PC-3 (cell line): Measurements from ENCODE around the gene TMTC1. TPM values are rescaled to one million over a fixed set of nuclear protein-coding genes. Genes with fewer than 3 reads are reported as not detected.

Experiments used
- ATAC-seq: fragments of 200-7000 bp; cut with Tn5 transposase; 2 replicates; pipeline ENCODE4 v1.9.1; 2020; ENCODE audit warnings: mild to moderate bottlenecking, moderate library complexity
- BruUV-seq: library from RNA; stranded (reverse); fragments of 400-500 nt; replicated peaks from 2 replicates; lab custom pipeline; 2021; lab: Mats Ljungman, UMichigan
- CTCF ChIA-PET: fragments of 300-600 bp; sonication (Branson Sonifier 250); formaldehyde crosslinking; loops from one replicate; lab custom pipeline; 2022; ENCODE audit warnings: antibody characterized with exemption; lab: Charles Lee
- POLR2A ChIA-PET: fragments of 300-600 bp; sonication (Branson Sonifier 250); formaldehyde crosslinking; loops from one replicate; lab custom pipeline; 2022; ENCODE audit warnings: antibody characterized with exemption; ENCODE audit not compliant: unreplicated experiment; lab: Charles Lee
- DNase-seq: peaks from one replicate; pipeline ENCODE4 v3.0.0-alpha.2; 2015
- H2AFZ ChIP-seq: fragments of 300-600 bp; sonication (generic); 2 replicates; pipeline ENCODE4 v1.6.0; 2016; ENCODE audit warnings: antibody characterized with exemption, low read length
- H3F3A ChIP-seq: fragments of 300-600 bp; sonication (generic); one replicate; pipeline ENCODE4 v1.6.0; 2017; ENCODE audit warnings: antibody characterized with exemption, low read length, control low read depth, mild to moderate bottlenecking; ENCODE audit not compliant: unreplicated experiment
- H3K27ac ChIP-seq: fragments of 300-600 bp; sonication (generic); 2 replicates; pipeline ENCODE4 v1.5.1; 2016; ENCODE audit warnings: mild to moderate bottlenecking, low read length
- H3K27me3 ChIP-seq: fragments of 300-600 bp; sonication (generic); 2 replicates; pipeline ENCODE4 v1.6.1; 2016; ENCODE audit warnings: low read length, mixed read lengths
- H3K36me3 ChIP-seq: fragments of 300-600 bp; sonication (generic); 2 replicates; pipeline ENCODE4 v1.6.1; 2016; ENCODE audit warnings: low read depth, mixed run types, low read length, mixed read lengths
- H3K4me1 ChIP-seq: fragments of 300-600 bp; sonication (generic); 2 replicates; pipeline ENCODE4 v1.5.1; 2016; ENCODE audit warnings: low read length; ENCODE audit not compliant: insufficient read depth
- H3K4me2 ChIP-seq: fragments of 300-600 bp; sonication (generic); 2 replicates; pipeline ENCODE4 v1.6.0; 2016; ENCODE audit warnings: low read length
- H3K4me3 ChIP-seq: fragments of 300-600 bp; sonication (generic); 2 replicates; pipeline ENCODE4 v1.5.1; 2016; ENCODE audit warnings: mild to moderate bottlenecking, low read length, mixed read lengths
- H3K79me2 ChIP-seq: fragments of 300-600 bp; sonication (generic); 2 replicates; pipeline ENCODE4 v1.6.1; 2017; ENCODE audit warnings: low read length, mixed read lengths
- H3K9ac ChIP-seq: fragments of 300-600 bp; sonication (generic); 2 replicates; pipeline ENCODE4 v1.6.0; 2016; ENCODE audit warnings: mild to moderate bottlenecking, low read length
- H3K9me2 ChIP-seq: fragments of 300-600 bp; sonication (generic); replicated peaks from 2 replicates; pipeline ENCODE4 v1.6.1; 2016; ENCODE audit warnings: mixed run types, low read length, mixed read lengths
- H3K9me3 ChIP-seq: fragments of 300-600 bp; sonication (generic); 2 replicates; pipeline ENCODE4 v1.6.1; 2016; ENCODE audit warnings: low read length, mixed read lengths
- H4K20me1 ChIP-seq: fragments of 300-600 bp; sonication (generic); 2 replicates; pipeline ENCODE4 v1.6.1; 2016; ENCODE audit warnings: low read length, mixed read lengths
- EZH2 ChIP-seq: fragments of 300-600 bp; sonication (generic); IDR thresholded peaks from one replicate; pipeline ENCODE4 v1.6.1; 2017; ENCODE audit warnings: antibody characterized with exemption, mild to moderate bottlenecking, low read length; ENCODE audit not compliant: unreplicated experiment
- EZH2phosphoT487 ChIP-seq: fragments of 300-600 bp; sonication (generic); IDR thresholded peaks from 2 replicates; pipeline ENCODE4 v1.6.1; 2018; ENCODE audit warnings: mild to moderate bottlenecking, antibody characterized with exemption, low read length, borderline replicate concordance
- intact Hi-C: fragments of 100-400 bp; cut with micrococcal nuclease; formaldehyde crosslinking; loops from 2 replicates; pipeline ENCODE4 v1.9.0; 2023
- total RNA-seq: library from RNA; depleted of rRNA; stranded (reverse); fragments of >200 nt; gene quantifications from 2 replicates; pipeline ENCODE4 v1.2.3, GENCODE V29; 2014
- TF ChIP-seq, protein P1 (sequence below): fragments of 300-600 bp; sonication (generic); conservative IDR thresholded peaks from 2 replicates; pipeline ENCODE4 v1.5.1; 2017; ENCODE audit warnings: antibody characterized with exemption, low read depth, mild to moderate bottlenecking, low read length

Gene TMTC1
- total RNA-seq, 1 experiment from 2014 or later: 5.8 TPM

DNA sequence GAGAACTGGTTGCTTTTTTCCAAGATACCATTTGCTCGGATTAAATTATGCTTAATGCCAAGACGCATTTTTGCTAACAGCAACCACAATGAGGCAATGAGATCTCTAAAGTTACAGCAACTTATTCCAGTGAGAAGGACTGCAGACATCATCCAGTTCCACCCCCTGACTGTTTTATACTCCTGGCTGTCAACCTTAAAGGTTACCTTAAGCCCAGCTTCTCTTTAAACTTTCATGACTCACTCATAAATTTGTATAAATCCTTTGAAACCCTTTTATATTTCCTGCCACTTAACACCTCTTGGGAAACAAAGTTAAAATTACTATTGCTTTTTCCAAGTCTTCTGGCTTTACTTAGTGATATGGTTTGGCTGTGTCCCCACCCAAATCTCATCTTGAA lies 80.2 kb downstream of the TMTC1 start:
- POLR2A ChIA-PET: no interaction called here
- no peaks in the 10 kb centered on the region for H3K9me2 ChIP-seq
- H3K27me3 ChIP-seq: peaks cover 15% of the 10 kb centered on the region
- H3F3A ChIP-seq: no peaks in the 10 kb centered on the region
- intact Hi-C loops: no loop called here
- no peak overlapping the region for H3K27ac ChIP-seq
- ATAC-seq (no peak), DNase-seq (no peak)
- no peaks in the 10 kb centered on the region for H3K79me2 ChIP-seq
- CTCF ChIA-PET: no interaction called here
- H3K9me3 ChIP-seq: no peaks in the 10 kb centered on the region
- no peak overlapping the region for H3K4me3 ChIP-seq
- no peak overlapping the region for H2AFZ ChIP-seq
- H4K20me1 ChIP-seq: no peaks in the 10 kb centered on the region
- H3K36me3 ChIP-seq: no peaks in the 10 kb centered on the region
- TF ChIP-seq, protein P1, sequence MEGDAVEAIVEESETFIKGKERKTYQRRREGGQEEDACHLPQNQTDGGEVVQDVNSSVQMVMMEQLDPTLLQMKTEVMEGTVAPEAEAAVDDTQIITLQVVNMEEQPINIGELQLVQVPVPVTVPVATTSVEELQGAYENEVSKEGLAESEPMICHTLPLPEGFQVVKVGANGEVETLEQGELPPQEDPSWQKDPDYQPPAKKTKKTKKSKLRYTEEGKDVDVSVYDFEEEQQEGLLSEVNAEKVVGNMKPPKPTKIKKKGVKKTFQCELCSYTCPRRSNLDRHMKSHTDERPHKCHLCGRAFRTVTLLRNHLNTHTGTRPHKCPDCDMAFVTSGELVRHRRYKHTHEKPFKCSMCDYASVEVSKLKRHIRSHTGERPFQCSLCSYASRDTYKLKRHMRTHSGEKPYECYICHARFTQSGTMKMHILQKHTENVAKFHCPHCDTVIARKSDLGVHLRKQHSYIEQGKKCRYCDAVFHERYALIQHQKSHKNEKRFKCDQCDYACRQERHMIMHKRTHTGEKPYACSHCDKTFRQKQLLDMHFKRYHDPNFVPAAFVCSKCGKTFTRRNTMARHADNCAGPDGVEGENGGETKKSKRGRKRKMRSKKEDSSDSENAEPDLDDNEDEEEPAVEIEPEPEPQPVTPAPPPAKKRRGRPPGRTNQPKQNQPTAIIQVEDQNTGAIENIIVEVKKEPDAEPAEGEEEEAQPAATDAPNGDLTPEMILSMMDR: no peak
- no peak for TF ChIP-seq EZH2phosphoT487
- no peak for TF ChIP-seq EZH2
- no TSS peak for BruUV-seq
- no peaks in the 10 kb centered on the region for H3K4me1 ChIP-seq
- H3K9ac ChIP-seq: no peak overlapping the region
- H3K4me2 ChIP-seq: no peak overlapping the region

DNA sequence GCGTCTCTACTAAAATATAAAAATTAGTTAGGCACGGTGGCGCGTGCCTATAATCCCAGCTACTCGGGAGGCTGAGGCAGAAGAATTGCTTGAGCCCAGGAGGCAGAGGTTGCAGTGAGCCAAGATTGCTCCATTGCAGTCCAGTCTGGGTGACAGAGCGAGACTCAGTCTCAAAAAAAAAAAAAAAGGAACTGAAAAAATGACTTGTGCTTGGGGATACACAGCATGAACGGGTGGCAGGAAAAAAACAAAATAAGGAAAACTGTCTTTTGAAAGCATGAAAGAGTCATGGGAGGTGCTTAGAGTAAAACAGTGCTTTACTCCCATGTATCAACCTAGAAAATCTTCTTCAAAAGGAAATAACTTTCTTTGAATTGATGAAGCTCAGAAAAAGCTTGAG lies 80.8 kb downstream of the TMTC1 start:
- no peak for DNase-seq
- Histone ChIP-seq H3K9me2 (no peaks in the 10 kb centered on the region), H3K4me1 (no peaks in the 10 kb centered on the region), H3K27ac (no peak overlapping the region), H4K20me1 (no peaks in the 10 kb centered on the region), H3K36me3 (no peaks in the 10 kb centered on the region), H3K9me3 (no peaks in the 10 kb centered on the region), H3K4me3 (no peak overlapping the region), H3F3A (no peaks in the 10 kb centered on the region), H3K9ac (no peak overlapping the region), H3K4me2 (no peak overlapping the region), H2AFZ (no peak overlapping the region), H3K79me2 (no peaks in the 10 kb centered on the region), H3K27me3 (peaks cover 14% of the 10 kb centered on the region)
- ChIA-PET POLR2A (no interaction called here), CTCF (no interaction called here)
- TF ChIP-seq EZH2phosphoT487 (no peak), EZH2 (no peak)
- TF ChIP-seq, protein P1: no peak
- BruUV-seq: no TSS peak
- intact Hi-C loops: no loop called here
- ATAC-seq: no peak

DNA sequence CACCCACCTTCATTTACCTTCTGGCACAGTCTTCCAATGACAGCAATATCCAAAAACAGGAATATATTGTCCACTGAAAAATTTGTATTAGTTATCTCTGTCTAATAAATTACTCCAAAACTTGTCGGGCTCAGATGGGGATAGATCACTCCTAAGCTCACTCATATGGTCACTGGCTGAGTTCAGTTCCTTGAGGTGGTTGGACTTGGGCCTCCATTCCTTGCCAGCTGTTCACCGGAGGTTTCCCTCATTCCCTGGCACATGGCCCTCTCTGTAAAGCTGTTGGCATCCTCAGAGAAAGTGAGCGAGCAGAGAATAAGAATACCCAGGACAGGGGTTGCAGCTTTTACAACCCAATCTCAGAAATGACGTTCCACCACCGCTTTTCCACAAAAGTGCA lies 81.5 kb downstream of the TMTC1 start:
- Histone ChIP-seq H3K36me3 (no peaks in the 10 kb centered on the region), H3K27me3 (peaks cover 7% of the 10 kb centered on the region; the same call in 1 of the 2 replicates), H2AFZ (no peak overlapping the region), H3K4me1 (no peaks in the 10 kb centered on the region), H3K9me2 (no peaks in the 10 kb centered on the region), H3K4me3 (no peak overlapping the region), H4K20me1 (no peaks in the 10 kb centered on the region), H3F3A (no peaks in the 10 kb centered on the region), H3K9ac (no peak overlapping the region), H3K9me3 (no peaks in the 10 kb centered on the region), H3K4me2 (no peak overlapping the region), H3K27ac (no peak overlapping the region), H3K79me2 (no peaks in the 10 kb centered on the region)
- ChIA-PET POLR2A (no interaction called here), CTCF (no interaction called here)
- no peak for DNase-seq
- BruUV-seq: no TSS peak
- ATAC-seq: no peak
- no peak for TF ChIP-seq EZH2
- TF ChIP-seq, protein P1: no peak
- no peak for TF ChIP-seq EZH2phosphoT487
- intact Hi-C loops: no loop called here
